ENCODE results near the gene RAPGEFL1.
"Not testable (repeated sequence)": the region's sequence is repeated elsewhere in the genome, so short reads cannot be mapped to it uniquely, and the experiment has no call there.

The RAPGEFL1 gene

DNA sequence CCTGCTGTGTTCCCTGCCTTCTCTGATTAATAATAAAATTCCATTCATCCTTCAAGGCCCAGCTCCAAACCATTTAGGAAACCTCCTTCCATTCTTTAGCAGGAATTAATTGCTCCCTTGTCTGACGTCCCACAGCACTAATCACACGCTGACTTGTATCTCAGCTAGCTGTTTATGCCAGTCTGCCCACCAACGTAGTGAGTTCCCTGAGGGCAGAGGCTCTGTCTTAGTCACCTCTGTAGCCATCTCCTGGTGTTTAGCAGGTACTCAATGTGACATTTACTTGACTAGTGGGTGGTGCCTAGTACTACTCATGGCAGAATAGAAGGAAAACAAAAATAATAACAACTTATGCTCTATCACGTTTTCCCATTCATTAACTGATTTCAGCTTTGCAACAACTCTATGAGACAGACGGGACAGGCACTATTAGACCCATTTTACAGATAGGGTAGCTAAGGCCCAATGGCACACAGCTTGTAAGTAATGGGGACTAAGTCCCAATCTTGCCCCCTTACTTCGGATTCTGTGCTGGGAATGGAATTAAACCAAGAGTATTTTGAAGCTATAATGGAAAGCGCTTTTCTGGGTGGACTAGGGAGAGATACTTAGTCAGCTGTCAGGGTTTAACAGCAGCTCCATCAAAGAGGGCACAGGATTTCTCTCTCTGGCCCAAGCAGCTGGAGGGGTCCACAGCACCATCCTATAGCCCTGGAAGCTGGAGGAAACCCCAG is 40.9 kb downstream of the RAPGEFL1 start:
- DNase-seq, result no peak

- peak; percentile 98 for DNase-seq
Measured at GRCh38 chr17:40218740-40219593, 41.7 kb downstream of the RAPGEFL1 start, which contains the start of gene WIPF2. WIPF2 (plus strand) TSS chr17:40219304; CDS start chr17:40256460, 37,156 bp downstream.

- DNase-seq, result peak; percentile 57
Measured at GRCh38 chr17:40219594-40220338, 42.5 kb downstream of the RAPGEFL1 start.

DNA sequence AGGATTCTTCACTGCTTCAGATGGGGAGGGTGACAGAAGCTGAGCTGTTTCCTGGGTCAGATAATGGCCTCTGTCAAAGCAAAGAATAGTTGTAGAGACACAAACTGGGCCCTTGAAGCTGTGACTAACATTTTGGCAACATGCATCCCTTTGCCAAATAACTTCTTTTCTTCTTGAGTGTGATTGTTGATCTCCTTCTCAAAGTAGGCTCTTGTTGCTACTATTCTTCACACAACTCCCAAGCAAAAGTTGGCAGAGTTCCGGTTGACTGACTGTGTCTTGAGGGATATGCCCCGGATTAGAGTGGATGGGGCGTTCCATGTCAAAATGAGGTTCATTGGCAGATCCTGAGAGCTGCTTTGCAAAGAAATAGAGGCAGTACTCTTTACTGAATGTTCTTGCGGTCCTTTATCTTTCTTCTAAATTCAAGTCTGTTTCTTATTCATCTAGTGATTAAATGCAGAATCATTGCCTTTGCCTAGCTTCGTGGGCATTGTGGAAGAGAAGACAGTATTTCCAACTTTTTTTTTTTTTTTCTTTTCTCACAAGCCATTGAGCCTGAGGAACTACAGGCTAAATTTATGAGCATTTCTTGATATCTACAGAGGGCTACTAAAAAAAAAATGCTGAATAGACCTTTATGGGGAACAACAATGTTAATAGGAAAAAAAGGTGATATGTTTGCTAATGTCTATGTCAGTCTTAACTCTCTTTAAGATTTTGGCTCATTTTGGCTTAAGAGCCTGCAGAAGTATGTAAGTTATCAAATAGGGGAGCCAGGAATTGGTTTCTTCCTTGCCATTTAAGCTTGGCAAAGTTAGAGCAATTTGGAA is 47.7 kb downstream of the RAPGEFL1 start:
- DNase-seq, result peak; percentile 40

DNA sequence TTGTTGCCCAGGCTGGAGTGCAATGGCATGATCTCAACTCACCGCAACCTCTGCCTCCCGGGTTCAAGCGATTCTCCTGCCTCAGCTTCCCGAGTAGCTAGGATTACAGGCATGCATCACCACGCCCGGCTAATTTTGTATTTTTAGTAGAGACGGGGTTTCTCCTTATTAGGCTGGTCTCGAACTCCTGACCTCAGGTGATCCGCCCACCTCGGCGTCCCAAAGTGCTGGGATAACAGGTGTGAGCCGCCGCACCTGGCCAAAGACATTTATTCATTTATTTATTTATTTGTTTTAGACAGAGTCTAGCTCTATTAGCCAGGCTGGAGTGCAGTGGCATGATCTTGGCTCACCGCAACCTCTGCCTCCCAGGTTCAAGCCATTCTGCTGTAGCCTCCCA is 51.9 kb downstream of the RAPGEFL1 start:
- not testable (repeated sequence) for DNase-seq

- DNase-seq, result no peak
Measured at GRCh38 chr17:40230670-40231069, 53.4 kb downstream of the RAPGEFL1 start.

GRCh38 chr17:40231928-40232327 is 54.7 kb downstream of the RAPGEFL1 start:
- not testable (repeated sequence) for DNase-seq

GRCh38 chr17:40241252-40241834 is 64.1 kb downstream of the RAPGEFL1 start:
- no peak for DNase-seq

- peak; percentile 62 for DNase-seq
Measured at GRCh38 chr17:40242774-40243173, 65.5 kb downstream of the RAPGEFL1 start.

- DNase-seq, result peak; percentile 66
Measured at GRCh38 chr17:40243761-40244160, 66.5 kb downstream of the RAPGEFL1 start.

- DNase-seq, result no peak
Measured at GRCh38 chr17:40244255-40244654, 67.0 kb downstream of the RAPGEFL1 start.
